Stimulated activated CD4-positive, alpha-beta T cell treated with anti-CD3 and anti-CD28 coated beads, Interleukin-2, amount 100 ng/mL, for 4 hours (primary cell): ENCODE results near the gene PRKCZ.

Experiments used
- DNase-seq: peaks from one replicate; pipeline ENCODE4 v3.0.0-alpha.2; 2020; ENCODE audit warnings: low read depth

The PRKCZ gene

GRCh38 chr1:2210084-2210653 lies 160.0 kb downstream of the PRKCZ start:
- no peak for DNase-seq

- DNase-seq = no peak
Observed at GRCh38 chr1:2210786-2211185, 160.6 kb downstream of the PRKCZ start.

- no peak for DNase-seq
Observed at GRCh38 chr1:2212274-2212531, 162.0 kb downstream of the PRKCZ start.

- DNase-seq = no peak
Observed at GRCh38 chr1:2212532-2213491, 162.6 kb downstream of the PRKCZ start.

GRCh38 chr1:2213576-2214505 lies 163.6 kb downstream of the PRKCZ start:
- no peak for DNase-seq

GRCh38 chr1:2214541-2215241 lies 164.5 kb downstream of the PRKCZ start:
- no peak for DNase-seq

GRCh38 chr1:2215329-2215728 lies 165.1 kb downstream of the PRKCZ start:
- DNase-seq = no peak

GRCh38 chr1:2215909-2216766 lies 165.9 kb downstream of the PRKCZ start:
- DNase-seq = no peak

GRCh38 chr1:2216767-2217058 lies 166.5 kb downstream of the PRKCZ start:
- no peak for DNase-seq

- no peak for DNase-seq
Observed at GRCh38 chr1:2221271-2221670, 171.1 kb downstream of the PRKCZ start.

GRCh38 chr1:2224170-2224584 lies 174.0 kb downstream of the PRKCZ start:
- no peak for DNase-seq

- DNase-seq = no peak
Observed at GRCh38 chr1:2224631-2225428, 174.6 kb downstream of the PRKCZ start.

- no peak for DNase-seq
Observed at GRCh38 chr1:2226525-2227345, 176.5 kb downstream of the PRKCZ start.

GRCh38 chr1:2227346-2228156 lies 177.3 kb downstream of the PRKCZ start:
- peak; percentile 87 for DNase-seq

- no peak for DNase-seq
Observed at GRCh38 chr1:2228157-2228594, 178.0 kb downstream of the PRKCZ start, which contains the start of gene SKI. Gene SKI, plus strand, starts transcription at chr1:2228319. Its CDS starts 448 bp downstream, at chr1:2228767.

GRCh38 chr1:2228694-2229036 lies 178.5 kb downstream of the PRKCZ start:
- DNase-seq = no peak

GRCh38 chr1:2229037-2229864 lies 179.0 kb downstream of the PRKCZ start:
- no peak for DNase-seq
